Upper lobe of left lung (tissue), 4 donors: ENCODE data around the gene RHBG.

Experiments used
- EP300 ChIP-seq, 4 donors: sonication (generic); formaldehyde crosslinking; IDR thresholded peaks; one replicate each; pipeline ENCODE4 v1.5.1; 2017; ENCODE audit warnings: antibody characterized with exemption in 4 of 4, control low read depth in 2 of 4
- POLR2A ChIP-seq, 4 donors: fragments of 450-650 bp; IDR thresholded peaks; one replicate each; pipeline ENCODE4 v1.5.1; 2016 to 2017; ENCODE audit warnings: antibody characterized with exemption in 4 of 4, mild to moderate bottlenecking in 2 of 4
- TF ChIP-seq, protein P1 (sequence below), 6 experiments: fragments of 450-650 bp in 4 of 6; fragments of 200-600 bp in 2 of 6; sonication (generic) in 2 of 6; IDR thresholded peaks; one replicate each; pipeline ENCODE4 v1.5.1; 2016 to 2019; ENCODE audit warnings: antibody characterized with exemption in 6 of 6

DNA sequence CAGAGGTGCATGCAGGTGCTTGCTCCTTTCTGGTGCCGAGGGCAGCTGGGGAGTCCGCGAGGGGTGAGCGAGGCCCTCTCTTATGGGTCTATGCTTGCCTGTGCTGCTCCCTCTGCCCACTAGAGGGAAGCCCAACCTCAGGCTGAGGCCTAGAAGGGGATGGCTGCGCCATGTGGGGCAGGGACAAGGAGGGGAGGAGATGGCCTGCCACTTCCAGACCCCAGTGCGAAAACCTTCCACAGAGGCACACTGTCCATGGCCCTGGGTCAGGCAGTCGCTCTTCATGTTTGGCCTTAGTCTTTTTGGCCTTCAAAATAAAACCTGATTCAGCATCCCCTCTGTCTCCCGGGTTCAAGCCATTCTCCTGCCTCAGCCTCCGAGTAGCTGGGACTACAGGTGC, 14.0 kb downstream of the RHBG start:
- TF ChIP-seq, protein P1, sequence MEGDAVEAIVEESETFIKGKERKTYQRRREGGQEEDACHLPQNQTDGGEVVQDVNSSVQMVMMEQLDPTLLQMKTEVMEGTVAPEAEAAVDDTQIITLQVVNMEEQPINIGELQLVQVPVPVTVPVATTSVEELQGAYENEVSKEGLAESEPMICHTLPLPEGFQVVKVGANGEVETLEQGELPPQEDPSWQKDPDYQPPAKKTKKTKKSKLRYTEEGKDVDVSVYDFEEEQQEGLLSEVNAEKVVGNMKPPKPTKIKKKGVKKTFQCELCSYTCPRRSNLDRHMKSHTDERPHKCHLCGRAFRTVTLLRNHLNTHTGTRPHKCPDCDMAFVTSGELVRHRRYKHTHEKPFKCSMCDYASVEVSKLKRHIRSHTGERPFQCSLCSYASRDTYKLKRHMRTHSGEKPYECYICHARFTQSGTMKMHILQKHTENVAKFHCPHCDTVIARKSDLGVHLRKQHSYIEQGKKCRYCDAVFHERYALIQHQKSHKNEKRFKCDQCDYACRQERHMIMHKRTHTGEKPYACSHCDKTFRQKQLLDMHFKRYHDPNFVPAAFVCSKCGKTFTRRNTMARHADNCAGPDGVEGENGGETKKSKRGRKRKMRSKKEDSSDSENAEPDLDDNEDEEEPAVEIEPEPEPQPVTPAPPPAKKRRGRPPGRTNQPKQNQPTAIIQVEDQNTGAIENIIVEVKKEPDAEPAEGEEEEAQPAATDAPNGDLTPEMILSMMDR (IDR thresholded peaks at IDR 0.05), result peak; percentile 59 to 83 (median 71)
- TF ChIP-seq EP300 (IDR thresholded peaks at IDR 0.05) (no peak), POLR2A (IDR thresholded peaks at IDR 0.05) (no peak)
